ENCODE measurements around the gene GLI3.

DNA sequence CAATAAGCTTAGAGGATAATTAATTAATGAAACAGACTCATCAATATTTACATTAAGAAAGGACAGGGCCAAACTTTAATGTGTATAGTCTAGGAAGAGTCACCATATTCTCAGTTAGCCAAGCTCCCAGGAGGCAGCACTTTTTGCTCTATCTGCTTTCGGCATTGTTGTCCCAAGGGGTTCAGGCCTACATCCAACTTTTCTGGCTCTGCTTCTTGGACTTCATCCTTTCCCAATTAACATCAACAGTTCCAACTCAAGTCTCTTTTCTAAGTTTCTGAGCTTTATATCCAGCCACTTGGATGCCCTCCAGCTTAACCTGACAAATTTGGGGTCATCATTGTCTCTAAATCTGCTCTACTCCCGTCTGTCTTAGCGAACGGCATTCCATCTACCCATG, 42.8 kb downstream of the GLI3 start:
- TF ChIP-seq, protein P1, sequence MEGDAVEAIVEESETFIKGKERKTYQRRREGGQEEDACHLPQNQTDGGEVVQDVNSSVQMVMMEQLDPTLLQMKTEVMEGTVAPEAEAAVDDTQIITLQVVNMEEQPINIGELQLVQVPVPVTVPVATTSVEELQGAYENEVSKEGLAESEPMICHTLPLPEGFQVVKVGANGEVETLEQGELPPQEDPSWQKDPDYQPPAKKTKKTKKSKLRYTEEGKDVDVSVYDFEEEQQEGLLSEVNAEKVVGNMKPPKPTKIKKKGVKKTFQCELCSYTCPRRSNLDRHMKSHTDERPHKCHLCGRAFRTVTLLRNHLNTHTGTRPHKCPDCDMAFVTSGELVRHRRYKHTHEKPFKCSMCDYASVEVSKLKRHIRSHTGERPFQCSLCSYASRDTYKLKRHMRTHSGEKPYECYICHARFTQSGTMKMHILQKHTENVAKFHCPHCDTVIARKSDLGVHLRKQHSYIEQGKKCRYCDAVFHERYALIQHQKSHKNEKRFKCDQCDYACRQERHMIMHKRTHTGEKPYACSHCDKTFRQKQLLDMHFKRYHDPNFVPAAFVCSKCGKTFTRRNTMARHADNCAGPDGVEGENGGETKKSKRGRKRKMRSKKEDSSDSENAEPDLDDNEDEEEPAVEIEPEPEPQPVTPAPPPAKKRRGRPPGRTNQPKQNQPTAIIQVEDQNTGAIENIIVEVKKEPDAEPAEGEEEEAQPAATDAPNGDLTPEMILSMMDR (IDR thresholded peaks at IDR 0.05) = no peak
- TF ChIP-seq ZFX (IDR thresholded peaks at IDR 0.05; ENCODE audit: borderline replicate concordance) = no peak

Measured in 22Rv1 (cell line).